Trophoblast cell (in vitro differentiated cells and primary cell): ENCODE data around the gene BCDIN3D.

Experiments used
- DNase-seq, 2 donors: peaks; one replicate each; pipeline ENCODE4 v3.0.0-alpha.2; 2016
- H2AFZ ChIP-seq: 2 replicates; pipeline ENCODE4 v1.6.1; 2013; ENCODE audit warnings: low read length, moderate library complexity, mild to moderate bottlenecking; ENCODE audit not compliant: insufficient read depth, poor library complexity
- H2AK5ac ChIP-seq: 2 replicates; pipeline ENCODE4 v1.6.1; 2013; ENCODE audit warnings: mild to moderate bottlenecking, low read length
- H2BK120ac ChIP-seq: 2 replicates; pipeline ENCODE4 v1.6.1; 2013; ENCODE audit warnings: low read length, mild to moderate bottlenecking, moderate library complexity; ENCODE audit not compliant: insufficient read depth, poor library complexity
- H2BK12ac ChIP-seq: 2 replicates; pipeline ENCODE4 v1.6.1; 2013; ENCODE audit warnings: mild to moderate bottlenecking, low read length, moderate library complexity
- H2BK5ac ChIP-seq: 2 replicates; pipeline ENCODE4 v1.6.1; 2013; ENCODE audit warnings: low read length, low read depth, moderate library complexity, mild to moderate bottlenecking; ENCODE audit not compliant: poor library complexity
- H3K14ac ChIP-seq: 2 replicates; pipeline ENCODE4 v1.6.1; 2013; ENCODE audit warnings: mild to moderate bottlenecking, low read length
- H3K18ac ChIP-seq: 2 replicates; pipeline ENCODE4 v1.6.1; 2013; ENCODE audit warnings: mild to moderate bottlenecking, low read length
- H3K23ac ChIP-seq: 2 replicates; pipeline ENCODE4 v1.6.1; 2013; ENCODE audit warnings: low read length
- H3K27ac ChIP-seq: 2 replicates; pipeline ENCODE4 v1.5.1; 2013; ENCODE audit warnings: low read depth, mild to moderate bottlenecking, inconsistent platforms, low read length, moderate library complexity
- H3K27me3 ChIP-seq: 2 replicates; pipeline ENCODE4 v1.6.1; 2013; ENCODE audit warnings: inconsistent platforms, mild to moderate bottlenecking, low read length, moderate library complexity; ENCODE audit not compliant: insufficient read depth
- H3K36me3 ChIP-seq, 2 experiments: 1 replicate in 1 of 2; 2 replicates in 1 of 2; pipeline ENCODE4 v1.6.1; 2013; ENCODE audit warnings: low read length in 2 of 2, mild to moderate bottlenecking in 2 of 2, moderate library complexity in 1 of 2; ENCODE audit not compliant: insufficient read depth in 2 of 2, control insufficient read depth in 1 of 2
- H3K4ac ChIP-seq: 2 replicates; pipeline ENCODE4 v1.6.1; 2013; ENCODE audit warnings: low read depth, mild to moderate bottlenecking, low read length, moderate library complexity
- H3K4me1 ChIP-seq, 2 experiments: 1 replicate in 1 of 2; 2 replicates in 1 of 2; pipeline ENCODE4 v1.6.1; 2013; ENCODE audit warnings: low read length in 2 of 2, mild to moderate bottlenecking in 2 of 2, moderate library complexity in 1 of 2; ENCODE audit not compliant: insufficient read depth in 2 of 2, control insufficient read depth in 1 of 2
- H3K4me2 ChIP-seq: 2 replicates; pipeline ENCODE4 v1.6.1; 2013; ENCODE audit warnings: inconsistent platforms, mild to moderate bottlenecking, low read length, moderate library complexity
- H3K4me3 ChIP-seq: 2 replicates; pipeline ENCODE4 v1.5.1; 2013; ENCODE audit warnings: mild to moderate bottlenecking, low read depth, low read length, inconsistent platforms
- H3K79me1 ChIP-seq: one replicate; pipeline ENCODE4 v1.6.1; 2013; ENCODE audit warnings: low read length
- H3K79me2 ChIP-seq: 2 replicates; pipeline ENCODE4 v1.6.1; 2013; ENCODE audit warnings: low read length, mild to moderate bottlenecking; ENCODE audit not compliant: control insufficient read depth, insufficient read depth, poor library complexity
- H3K9ac ChIP-seq: 2 replicates; pipeline ENCODE4 v1.6.1; 2013; ENCODE audit warnings: mild to moderate bottlenecking, low read length
- H3K9me3 ChIP-seq: 2 replicates; pipeline ENCODE4 v1.6.1; 2013; ENCODE audit warnings: low read depth, mild to moderate bottlenecking, control low read depth, inconsistent platforms, low read length; ENCODE audit not compliant: insufficient read depth
- H4K12ac ChIP-seq: 2 replicates; pipeline ENCODE4 v1.6.1; 2013; ENCODE audit warnings: low read depth, mild to moderate bottlenecking, low read length, moderate library complexity
- H4K8ac ChIP-seq: 2 replicates; pipeline ENCODE4 v1.6.1; 2013; ENCODE audit warnings: low read depth, mild to moderate bottlenecking, low read length, moderate library complexity
- H4K91ac ChIP-seq: one replicate; pipeline ENCODE4 v1.6.1; 2013; ENCODE audit warnings: low read depth, mild to moderate bottlenecking, low read length, moderate library complexity
- WGBS: extraction: QIAGEN DNeasy Blood & Tissue Kit; methylation state at CpG from one replicate; pipeline ENCODE4 v1.1.7; 2013; ENCODE audit warnings: missing lambda C conversion rate; ENCODE audit not compliant: insufficient read length, insufficient coverage; ENCODE audit errors: extremely low coverage; 5-methylcytosine and 5-hydroxymethylcytosine counted together

BCDIN3D gene

DNA sequence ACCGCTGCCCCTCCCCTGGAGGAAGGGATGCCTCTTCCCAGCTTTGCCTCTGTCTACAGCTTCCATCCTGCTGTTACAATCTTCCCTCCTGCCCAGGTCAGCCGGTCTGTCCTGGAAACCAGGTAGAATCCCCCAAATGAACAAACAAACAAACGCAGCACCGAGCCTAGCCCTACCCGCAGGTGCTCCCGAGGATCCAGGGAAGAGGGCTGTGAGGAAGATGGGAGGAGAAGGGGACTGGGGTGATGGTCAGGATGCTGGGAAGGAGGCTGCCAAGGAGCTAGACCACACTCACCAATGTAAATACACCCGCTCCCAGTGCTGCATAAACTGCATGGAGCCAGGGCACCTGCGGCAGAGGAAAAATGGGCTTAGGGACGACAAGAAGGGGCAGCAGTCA is 44.2 kb upstream of the BCDIN3D start:
- WGBS = no CpG with 5 or more reads among the region's 9 CpGs
- no peak overlapping the region for H2BK5ac ChIP-seq
- no peak overlapping the region for H3K18ac ChIP-seq

DNA sequence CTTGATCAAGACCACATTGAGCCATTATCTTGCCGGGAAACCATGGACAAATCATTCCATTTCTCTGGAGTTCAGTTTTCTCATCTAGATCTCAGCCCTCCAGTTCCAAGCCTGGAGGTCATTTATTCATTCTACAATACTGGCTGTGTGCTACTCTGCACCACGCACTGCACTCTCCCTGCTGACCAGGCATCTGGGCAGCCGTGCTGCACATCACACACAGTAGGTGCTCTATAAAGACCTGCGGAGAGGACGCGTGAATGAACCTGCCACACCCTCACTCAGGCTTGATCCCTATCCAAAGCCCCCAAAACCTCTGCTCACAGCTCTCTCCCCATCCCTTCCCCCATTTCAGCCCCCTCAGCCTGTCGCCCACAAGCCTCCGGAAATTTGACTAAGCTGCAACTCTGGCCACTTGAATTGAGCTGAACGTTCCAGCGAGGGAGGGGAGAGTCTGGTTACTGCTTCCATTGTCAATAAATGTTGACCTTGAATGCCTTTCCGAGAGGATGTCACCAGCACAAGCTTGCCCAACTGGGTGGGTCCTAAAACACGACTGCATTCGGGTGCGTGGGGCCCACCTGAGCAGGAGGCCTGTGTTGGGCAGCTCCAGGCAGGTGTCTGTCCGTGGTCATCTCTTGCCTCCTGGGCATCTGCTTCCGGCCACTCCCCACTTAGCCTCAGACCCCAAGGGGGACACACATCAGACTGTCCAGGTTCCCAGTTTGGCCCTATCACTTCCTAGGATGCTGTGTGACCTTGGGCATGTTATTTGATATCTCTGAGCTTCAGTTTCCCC is 43.0 kb upstream of the BCDIN3D start:
- Histone ChIP-seq H2AFZ (no peak overlapping the region), H3K4me1 (no peaks in the 10 kb centered on the region), H4K12ac (no peak overlapping the region), H2AK5ac (no peak overlapping the region), H3K36me3 (no peaks in the 10 kb centered on the region), H4K91ac (no peak overlapping the region), H3K14ac (no peak overlapping the region), H2BK5ac (no peak overlapping the region), H3K9me3 (no peaks in the 10 kb centered on the region), H3K27ac (no peak overlapping the region), H3K4me2 (no peak overlapping the region), H3K79me2 (no peaks in the 10 kb centered on the region), H2BK120ac (no peak overlapping the region), H3K23ac (no peak overlapping the region), H3K79me1 (no peaks in the 10 kb centered on the region), H3K18ac (no peak overlapping the region), H4K8ac (no peak overlapping the region), H3K4ac (no peak overlapping the region), H2BK12ac (no peak overlapping the region), H3K9ac (no peak overlapping the region), H3K4me3 (no peak overlapping the region), H3K27me3 (no peaks in the 10 kb centered on the region)
- WGBS = no CpG with 5 or more reads among the region's 16 CpGs
- DNase-seq = no peak

More for the DNA sequence above, 44.2 kb upstream of the BCDIN3D start:
- Histone ChIP-seq H3K27ac (no peak overlapping the region), H3K36me3 (no peaks in the 10 kb centered on the region), H2BK120ac (no peak overlapping the region), H2AFZ (no peak overlapping the region), H4K8ac (no peak overlapping the region), H4K12ac (no peak overlapping the region), H3K79me1 (no peaks in the 10 kb centered on the region), H2BK12ac (no peak overlapping the region), H2AK5ac (no peak overlapping the region), H3K4me2 (no peak overlapping the region), H3K9me3 (no peaks in the 10 kb centered on the region), H3K23ac (no peak overlapping the region), H3K79me2 (no peaks in the 10 kb centered on the region), H3K4ac (no peak overlapping the region), H3K27me3 (no peaks in the 10 kb centered on the region), H4K91ac (no peak overlapping the region), H3K4me3 (no peak overlapping the region), H3K4me1 (no peaks in the 10 kb centered on the region), H3K9ac (no peak overlapping the region), H3K14ac (no peak overlapping the region)
- no peak for DNase-seq

DNA sequence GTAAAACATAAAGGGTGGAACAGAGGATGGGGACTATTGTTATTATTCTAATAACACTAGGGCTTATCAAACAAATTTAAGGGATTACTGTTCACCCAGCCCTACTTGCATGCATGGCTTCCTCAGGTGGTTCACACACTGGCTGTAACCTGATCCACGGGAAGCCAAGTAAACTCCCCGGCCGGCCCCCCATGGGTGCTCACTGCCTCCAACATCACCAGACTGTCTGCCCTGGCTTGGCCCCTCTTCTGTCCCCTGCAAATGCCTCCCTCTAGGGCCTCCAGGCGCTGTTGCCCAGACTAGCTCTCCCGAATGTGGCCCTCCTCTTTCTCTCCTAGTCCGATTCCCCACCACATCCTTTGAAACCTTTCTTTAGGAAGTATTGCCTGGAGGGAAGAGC is 42.2 kb upstream of the BCDIN3D start:
- Histone ChIP-seq H2AFZ (no peak overlapping the region), H3K9ac (no peak overlapping the region), H2AK5ac (no peak overlapping the region), H3K4me3 (no peak overlapping the region), H3K27ac (no peak overlapping the region), H3K79me2 (no peaks in the 10 kb centered on the region), H3K9me3 (no peaks in the 10 kb centered on the region), H4K91ac (no peak overlapping the region), H3K4ac (no peak overlapping the region), H2BK5ac (no peak overlapping the region), H3K18ac (no peak overlapping the region), H4K8ac (no peak overlapping the region), H2BK12ac (no peak overlapping the region), H3K27me3 (no peaks in the 10 kb centered on the region), H3K79me1 (no peaks in the 10 kb centered on the region), H4K12ac (no peak overlapping the region), H3K4me2 (no peak overlapping the region), H3K36me3 (no peaks in the 10 kb centered on the region), H3K23ac (no peak overlapping the region), H2BK120ac (no peak overlapping the region), H3K4me1 (no peaks in the 10 kb centered on the region), H3K14ac (no peak overlapping the region)
- DNase-seq = no peak
- WGBS = no CpG with 5 or more reads among the region's 6 CpGs

DNA sequence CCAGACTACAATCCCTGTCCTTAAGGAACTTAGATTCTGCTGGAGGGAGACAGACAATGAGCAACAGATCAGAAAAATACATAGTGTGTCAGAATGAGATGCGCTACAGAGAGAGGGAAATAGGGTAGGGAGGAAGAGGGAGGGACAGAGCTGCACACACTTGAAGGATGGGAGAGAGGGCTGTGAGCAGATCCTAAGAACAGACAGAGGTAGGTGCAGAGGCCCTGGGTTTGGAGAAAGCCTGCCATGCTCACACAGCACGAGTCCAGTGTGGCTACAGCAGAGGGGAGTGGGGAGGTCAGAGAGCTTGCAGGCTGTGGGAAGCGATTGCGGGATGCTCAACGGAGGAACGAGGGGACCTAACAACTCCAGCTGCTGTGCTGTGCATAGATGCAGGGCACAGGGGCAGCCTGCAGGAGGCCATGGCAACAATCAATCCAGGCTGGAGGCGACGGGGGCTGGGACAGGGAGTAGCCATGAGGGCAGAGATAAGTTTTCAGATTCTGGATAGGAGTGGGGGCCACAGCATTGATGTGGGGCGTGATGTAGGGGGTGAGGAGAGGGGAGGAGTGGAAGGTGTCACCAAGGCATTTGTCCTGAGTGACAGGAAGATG is 40.1 kb upstream of the BCDIN3D start:
- Histone ChIP-seq H3K14ac (no peak overlapping the region), H3K79me2 (no peaks in the 10 kb centered on the region), H3K9ac (no peak overlapping the region), H3K9me3 (no peaks in the 10 kb centered on the region), H4K12ac (no peak overlapping the region), H2BK12ac (no peak overlapping the region), H2BK5ac (no peak overlapping the region), H3K4ac (no peak overlapping the region), H4K8ac (no peak overlapping the region), H2BK120ac (no peak overlapping the region), H3K18ac (no peak overlapping the region), H3K23ac (no peak overlapping the region), H3K36me3 (no peaks in the 10 kb centered on the region), H3K4me3 (no peak overlapping the region), H3K4me1 (no peaks in the 10 kb centered on the region), H2AFZ (no peak overlapping the region), H3K4me2 (no peak overlapping the region), H3K27ac (no peak overlapping the region), H3K79me1 (no peaks in the 10 kb centered on the region), H3K27me3 (no peaks in the 10 kb centered on the region), H4K91ac (no peak overlapping the region), H2AK5ac (no peak overlapping the region)
- DNase-seq = no peak
- WGBS = no CpG with 5 or more reads among the region's 9 CpGs
